Measurements from ENCODE around the gene ME3.
A peak's percentile ranks its signal among the peaks of the same experiment; 100 is the strongest.
"Not testable (repeated sequence)": the region's sequence is repeated elsewhere in the genome, so short reads cannot be mapped to it uniquely, and the experiment has no call there.

ME3 gene

DNA sequence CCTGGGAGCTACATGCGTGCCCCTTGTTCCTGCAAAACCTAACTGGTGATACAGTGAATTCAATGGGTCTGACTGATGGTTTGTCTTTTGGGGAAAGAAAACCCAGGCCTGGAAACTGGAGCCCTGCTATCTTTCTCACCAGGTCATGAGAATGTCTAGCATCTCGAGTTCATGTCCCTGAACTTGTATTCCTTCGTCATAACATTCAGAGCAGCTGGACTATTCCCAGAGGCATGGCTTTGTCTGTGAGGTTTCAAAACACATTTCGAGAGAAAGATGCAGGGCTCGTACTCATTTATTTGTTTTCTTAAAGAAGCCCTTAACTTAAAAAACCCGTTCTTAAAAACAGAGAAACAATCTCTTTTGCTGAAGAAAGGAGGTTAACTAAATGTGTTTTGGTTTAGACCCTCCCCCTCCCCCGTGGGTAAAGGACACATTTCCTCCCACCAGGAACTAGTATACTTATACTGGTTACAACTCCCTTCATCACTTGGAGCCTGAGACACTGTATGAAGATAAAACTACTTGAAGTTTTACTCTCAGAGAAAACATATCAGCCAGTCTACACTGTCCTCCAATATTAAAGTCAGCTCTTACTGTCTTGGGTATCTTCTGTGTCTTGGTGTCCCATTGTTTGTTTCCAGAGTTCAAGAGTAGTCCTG, 43.2 kb downstream of the ME3 start:
- in situ Hi-C loops (cut with MboI; ENCODE audit: low pct_unique_long_range_greater_than_20kb, low sequenced_read_pairs) = no loop called here
- DNase-seq = no peak

DNA sequence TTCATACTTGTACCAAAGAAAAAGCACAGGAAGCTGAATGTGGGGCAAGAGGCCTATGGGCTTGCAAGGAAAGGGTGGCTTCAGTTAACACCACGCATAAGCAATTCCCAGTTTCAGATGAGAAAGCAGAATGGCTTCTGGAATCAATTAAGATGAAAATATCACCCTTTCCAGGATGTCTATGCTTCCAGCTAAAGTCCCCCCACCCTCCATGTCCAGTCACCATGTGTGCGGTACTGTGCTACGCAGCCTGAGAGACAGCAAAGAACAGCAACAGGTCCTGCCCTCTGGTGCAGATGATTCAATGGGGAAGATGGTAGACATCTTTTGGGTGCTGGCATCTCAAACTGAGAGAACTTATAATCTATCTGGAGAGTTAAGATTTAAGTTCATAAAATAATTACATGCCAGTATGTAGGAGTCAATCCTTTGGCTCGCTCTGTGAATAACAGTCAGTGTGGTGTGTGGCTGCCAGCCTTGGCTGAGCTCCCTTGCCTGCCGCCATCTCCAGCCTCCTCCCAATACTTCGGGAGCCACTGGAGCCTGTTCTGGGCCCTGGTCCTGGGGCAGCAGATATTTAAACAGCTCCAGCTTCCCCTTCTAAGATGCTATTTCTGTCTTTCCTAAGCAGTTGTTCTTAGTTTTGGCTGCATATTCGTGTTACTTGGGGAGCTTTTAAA, 44.5 kb downstream of the ME3 start:
- no peak for DNase-seq
- in situ Hi-C loops (cut with MboI; ENCODE audit: low pct_unique_long_range_greater_than_20kb, low sequenced_read_pairs) = no loop called here

DNA sequence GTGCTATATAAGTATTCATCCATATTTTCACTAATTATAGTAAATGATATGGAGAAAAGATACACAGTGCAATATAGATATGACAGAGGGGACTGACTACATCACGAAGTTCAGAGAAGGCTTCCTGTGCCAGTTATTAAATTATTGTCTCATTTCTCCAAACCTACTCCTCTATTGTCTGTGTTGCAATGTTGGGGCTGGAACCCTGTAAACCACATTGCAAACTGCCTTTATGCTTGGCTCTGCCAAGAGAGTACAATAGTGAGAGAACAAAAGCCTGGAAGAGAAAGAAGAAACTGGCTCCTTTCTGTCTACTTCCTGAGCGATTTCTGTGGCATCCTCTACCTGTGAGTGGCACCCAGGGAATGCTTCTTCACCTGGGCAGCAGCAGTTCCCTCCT, 46.4 kb downstream of the ME3 start:
- in situ Hi-C loops (cut with MboI; ENCODE audit: low pct_unique_long_range_greater_than_20kb, low sequenced_read_pairs) = no loop called here
- no peak for DNase-seq

DNA sequence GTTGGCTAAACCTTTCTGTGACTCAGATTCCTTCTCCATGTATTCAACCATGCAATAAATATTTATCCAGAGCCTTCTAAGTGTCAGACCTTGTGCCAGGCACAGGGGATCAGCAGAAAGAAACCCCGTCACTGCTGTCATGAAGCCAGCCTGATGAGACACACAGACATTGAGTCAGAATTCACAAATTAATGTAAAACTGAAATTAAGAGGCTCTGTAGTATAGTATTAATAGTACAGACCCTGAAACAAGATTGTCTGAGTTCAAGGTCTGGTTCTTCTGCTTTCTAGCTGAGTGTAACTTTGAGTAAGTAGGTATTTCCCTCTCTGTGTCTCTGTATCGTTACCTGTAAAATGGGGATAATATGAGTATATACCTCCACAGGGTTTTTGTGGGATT, 46.9 kb downstream of the ME3 start:
- in situ Hi-C loops (cut with MboI; ENCODE audit: low pct_unique_long_range_greater_than_20kb, low sequenced_read_pairs) = no loop called here
- DNase-seq = no peak

DNA sequence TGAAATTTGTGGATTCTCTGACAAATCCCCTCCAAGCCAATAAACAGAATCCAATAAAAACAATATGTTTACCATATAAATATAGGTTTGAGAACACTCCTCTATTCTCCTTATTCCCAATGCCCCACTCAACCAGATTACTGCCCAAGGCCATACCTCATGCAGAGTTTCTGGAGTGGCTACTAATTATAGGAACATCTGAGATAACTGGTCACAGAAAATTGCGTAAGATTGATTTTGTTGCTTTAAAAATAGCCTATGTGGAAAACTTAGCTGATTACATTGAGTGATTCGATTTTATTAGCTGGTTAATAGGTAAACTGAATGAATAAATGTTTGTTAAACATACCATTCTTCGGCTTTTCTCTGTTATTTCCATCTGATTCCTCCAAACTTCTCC, 48.0 kb downstream of the ME3 start:
- in situ Hi-C loops (cut with MboI; ENCODE audit: low pct_unique_long_range_greater_than_20kb, low sequenced_read_pairs) = no loop called here
- DNase-seq = no peak

DNA sequence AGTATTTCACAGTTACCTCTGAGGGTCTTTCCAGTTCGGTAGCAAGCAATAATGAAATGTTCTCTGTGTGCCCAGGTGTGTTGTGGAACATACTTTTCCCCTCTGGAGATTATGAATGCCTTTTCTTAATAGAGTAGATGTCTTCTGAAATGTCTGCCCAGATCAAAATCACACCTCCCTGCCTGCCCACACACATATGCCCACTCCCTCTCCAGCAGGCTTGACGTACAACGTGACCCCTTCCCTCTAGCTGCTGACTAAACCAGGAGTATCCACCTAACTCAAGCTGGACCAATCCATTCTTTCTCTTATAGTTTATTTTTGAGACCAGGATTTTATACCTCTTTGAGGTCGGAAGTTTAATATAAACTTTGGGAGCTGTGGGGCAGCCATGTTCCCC, 48.7 kb downstream of the ME3 start:
- in situ Hi-C loops (cut with MboI; ENCODE audit: low pct_unique_long_range_greater_than_20kb, low sequenced_read_pairs) = no loop called here

DNA sequence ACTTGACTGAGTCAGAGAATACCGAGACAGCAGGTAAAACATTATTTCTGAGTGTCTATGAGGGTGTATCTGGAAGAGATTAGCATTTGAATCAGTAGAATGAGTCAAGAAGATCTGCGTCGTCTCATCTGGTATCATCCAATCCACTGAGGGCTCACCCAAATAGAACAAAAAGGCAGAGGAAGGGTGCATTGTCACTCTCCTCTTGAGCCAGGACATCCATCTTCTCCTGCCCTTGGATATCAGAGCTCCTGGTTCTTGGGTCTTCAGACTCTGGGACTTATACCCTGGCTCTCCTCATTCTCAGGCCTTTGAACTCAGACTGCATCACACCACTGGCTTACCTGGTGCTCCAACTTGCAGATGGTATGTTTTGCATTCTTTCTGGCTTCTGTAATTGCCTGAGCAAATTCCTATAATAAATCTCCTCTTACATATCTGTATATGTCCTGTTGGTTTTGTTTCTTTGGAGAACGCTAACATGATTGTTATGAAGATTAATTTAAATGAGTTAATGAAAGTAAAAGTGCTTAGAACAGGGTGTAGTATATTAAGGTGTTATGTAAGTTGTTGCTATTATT, 49.3 kb downstream of the ME3 start:
- DNase-seq = no peak
- in situ Hi-C loops (cut with MboI; ENCODE audit: low pct_unique_long_range_greater_than_20kb, low sequenced_read_pairs) = no loop called here

More for the DNA sequence above, 48.7 kb downstream of the ME3 start:
- DNase-seq = no peak

DNA sequence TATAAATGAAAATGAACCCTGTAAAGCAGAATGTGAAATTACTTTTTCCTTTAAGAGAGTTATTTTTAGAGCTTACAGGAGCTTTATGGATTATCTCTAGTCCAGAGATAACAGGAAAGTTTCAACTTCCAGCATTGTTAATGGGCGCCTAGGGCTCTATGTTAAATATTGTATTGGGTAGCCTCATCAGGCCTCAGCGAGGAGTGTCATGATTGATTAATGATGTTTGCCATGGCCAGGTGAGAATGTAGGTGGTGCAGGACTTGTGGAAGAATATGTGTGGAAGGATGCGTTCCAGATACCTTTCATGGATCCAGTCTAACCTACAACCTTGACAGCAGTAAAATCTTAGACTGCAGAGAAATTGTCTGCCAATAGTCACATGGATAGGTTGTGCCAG, 50.6 kb downstream of the ME3 start:
- DNase-seq = no peak
- in situ Hi-C loops (cut with MboI; ENCODE audit: low pct_unique_long_range_greater_than_20kb, low sequenced_read_pairs) = no loop called here

DNA sequence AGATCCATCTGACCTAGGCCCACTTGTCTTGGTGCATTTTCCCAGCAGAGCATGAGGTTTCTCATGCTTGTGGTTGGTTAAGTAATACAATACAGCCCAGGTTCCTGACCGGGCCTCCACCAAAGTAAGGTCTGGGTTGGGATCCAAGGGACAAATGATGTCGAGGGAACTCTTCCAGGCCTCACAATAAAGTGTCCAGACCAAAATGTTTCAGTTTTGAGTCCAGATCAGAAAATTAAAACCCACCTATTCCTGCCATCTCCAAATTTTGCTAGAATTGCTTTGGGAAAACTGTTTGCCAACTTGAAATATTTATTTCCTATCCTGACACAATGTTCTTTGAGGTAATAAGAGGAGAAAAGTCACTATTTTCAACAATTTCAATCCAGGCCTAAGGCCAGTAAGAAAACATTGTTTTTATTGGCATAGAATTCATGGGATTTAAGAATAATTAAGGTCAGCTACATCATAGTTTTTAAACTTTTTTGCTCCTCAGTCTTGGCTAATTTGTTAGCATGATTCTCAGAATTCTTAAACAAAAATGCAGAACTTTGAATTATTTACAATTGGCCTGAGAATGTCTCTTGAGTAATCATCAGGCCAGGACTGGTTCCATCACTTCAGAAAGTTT, 51.4 kb downstream of the ME3 start:
- DNase-seq = no peak

DNA sequence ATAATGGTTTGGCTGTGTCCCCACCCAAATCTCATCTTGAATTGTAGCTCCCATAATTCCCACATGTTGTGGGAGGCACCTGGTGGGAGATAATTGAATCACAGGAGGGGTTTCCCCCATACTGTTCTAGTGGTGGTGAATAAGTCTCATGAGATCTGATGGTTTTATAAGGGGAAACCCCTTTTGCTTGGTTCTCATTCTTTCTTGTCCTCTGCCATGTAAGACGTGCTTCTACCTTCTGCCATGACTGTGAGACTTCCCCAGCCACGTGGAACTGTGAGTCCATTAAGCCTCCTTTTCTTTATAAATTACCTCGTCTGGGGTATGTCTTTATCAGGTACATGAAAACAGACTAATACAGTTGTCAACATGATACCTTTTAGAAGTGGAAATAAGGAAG, 53.0 kb downstream of the ME3 start:
- DNase-seq; in situ Hi-C loops (cut with MboI; ENCODE audit: low pct_unique_long_range_greater_than_20kb, low sequenced_read_pairs): not testable (repeated sequence)

More for the DNA sequence above, 51.4 kb downstream of the ME3 start:
- in situ Hi-C loops (cut with MboI; ENCODE audit: low pct_unique_long_range_greater_than_20kb, low sequenced_read_pairs) = no loop called here

DNA sequence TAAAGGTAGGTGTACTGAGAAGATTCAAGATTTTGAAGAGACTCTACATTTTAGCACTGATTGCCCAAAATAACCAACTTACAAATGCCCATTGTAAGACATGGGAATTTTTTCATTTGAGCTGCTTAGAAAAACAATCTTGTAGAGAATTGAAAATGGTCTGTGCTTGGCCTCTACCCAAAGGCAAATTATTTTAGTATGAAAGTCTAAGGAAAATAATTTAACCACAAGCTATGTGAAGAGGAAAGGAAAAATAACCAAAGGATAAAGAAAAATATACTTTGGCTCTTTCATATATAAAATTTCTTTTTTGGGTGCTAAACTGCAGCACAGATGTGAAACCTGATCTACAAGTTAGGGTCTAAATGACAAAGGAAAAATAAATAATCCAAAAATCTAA, 54.9 kb downstream of the ME3 start:
- no peak for DNase-seq
- in situ Hi-C loops (cut with MboI; ENCODE audit: low pct_unique_long_range_greater_than_20kb, low sequenced_read_pairs) = no loop called here

DNA sequence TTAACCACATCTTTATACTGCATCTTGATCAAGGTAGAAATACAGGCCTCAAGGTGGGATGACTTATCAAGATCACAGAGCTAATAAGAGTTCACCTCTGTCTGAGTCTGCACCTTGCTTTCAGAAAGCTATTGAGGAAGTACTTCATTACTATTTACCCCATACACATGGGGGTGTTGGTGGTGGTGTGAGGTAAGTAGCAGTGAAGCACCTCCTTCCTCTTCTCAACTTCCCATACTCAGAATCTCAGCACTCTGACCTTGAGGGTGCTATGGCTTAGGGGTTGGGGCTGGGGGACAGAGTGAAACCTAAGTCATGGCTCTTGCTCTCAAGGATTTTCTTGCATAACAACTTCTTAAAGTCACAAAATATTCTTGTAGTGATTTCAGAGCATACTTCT, 56.9 kb downstream of the ME3 start:
- in situ Hi-C loops (cut with MboI; ENCODE audit: low pct_unique_long_range_greater_than_20kb, low sequenced_read_pairs) = no loop called here
- no peak for DNase-seq

DNA sequence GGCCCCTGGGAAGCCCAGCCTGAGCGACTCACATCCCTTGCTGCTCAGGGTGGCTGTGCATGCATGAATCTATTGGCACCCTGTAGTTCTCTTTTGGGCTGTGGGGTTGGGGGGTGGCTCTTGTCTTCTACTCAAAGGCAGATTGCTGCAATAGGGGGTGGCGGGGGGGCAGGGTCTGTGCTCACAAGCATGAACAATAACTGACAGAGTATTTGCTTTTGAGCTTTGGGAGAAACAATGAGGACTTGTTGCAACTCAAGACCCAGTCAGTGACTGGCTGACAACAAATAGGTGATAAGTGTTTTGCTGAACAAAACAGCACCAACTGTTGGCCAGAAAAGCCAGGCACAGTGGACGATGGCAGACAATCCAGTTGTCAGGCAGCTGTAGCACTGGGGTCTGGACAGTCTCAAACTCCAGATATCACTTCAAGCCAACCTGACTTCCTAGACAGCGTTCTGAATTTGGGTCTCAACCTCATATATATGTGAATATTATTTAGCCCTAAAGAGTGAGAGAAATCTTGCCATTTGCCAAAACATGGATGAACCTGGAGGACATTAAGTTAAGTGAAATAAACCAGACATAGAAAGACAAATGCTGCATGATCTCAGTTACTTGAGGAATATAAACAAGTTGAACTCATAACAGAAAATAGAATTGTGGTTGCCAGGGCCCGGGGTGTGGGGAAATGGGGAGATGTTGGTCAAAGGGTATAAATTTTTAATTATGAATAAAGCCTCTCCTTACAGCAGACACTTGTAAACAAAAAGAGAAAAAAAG, 61.7 kb downstream of the ME3 start:
- in situ Hi-C loops (cut with MboI; ENCODE audit: low pct_unique_long_range_greater_than_20kb, low sequenced_read_pairs) = no loop called here
- no peak for DNase-seq

DNA sequence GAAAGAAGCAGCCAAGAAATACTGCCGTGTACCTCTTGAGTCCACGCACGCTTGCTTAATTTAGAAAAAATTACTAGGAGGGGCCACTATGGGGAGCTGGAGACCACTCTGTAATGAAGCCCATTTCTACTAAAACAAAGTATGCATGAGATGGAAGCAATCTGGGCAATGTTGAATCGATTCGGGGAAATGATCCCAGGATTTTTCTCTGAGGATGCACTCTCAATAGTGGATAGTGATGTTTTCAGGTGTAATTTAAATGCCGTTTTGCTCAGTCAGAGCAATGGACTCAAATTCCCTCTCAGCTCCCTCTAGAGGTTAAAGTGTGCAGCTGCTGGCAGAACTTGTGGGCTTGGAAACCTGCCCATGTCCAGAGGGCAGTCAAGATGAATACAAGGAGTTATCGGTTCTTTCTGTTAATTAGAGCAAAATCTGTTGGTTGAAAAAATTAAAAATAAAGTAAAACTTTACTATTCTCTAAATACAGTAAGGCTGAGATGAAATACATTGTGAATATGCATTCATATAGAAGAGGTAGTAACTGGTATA, 64.1 kb downstream of the ME3 start:
- in situ Hi-C loops (cut with MboI; ENCODE audit: low pct_unique_long_range_greater_than_20kb, low sequenced_read_pairs) = no loop called here
- DNase-seq = peak; percentile 73

DNA sequence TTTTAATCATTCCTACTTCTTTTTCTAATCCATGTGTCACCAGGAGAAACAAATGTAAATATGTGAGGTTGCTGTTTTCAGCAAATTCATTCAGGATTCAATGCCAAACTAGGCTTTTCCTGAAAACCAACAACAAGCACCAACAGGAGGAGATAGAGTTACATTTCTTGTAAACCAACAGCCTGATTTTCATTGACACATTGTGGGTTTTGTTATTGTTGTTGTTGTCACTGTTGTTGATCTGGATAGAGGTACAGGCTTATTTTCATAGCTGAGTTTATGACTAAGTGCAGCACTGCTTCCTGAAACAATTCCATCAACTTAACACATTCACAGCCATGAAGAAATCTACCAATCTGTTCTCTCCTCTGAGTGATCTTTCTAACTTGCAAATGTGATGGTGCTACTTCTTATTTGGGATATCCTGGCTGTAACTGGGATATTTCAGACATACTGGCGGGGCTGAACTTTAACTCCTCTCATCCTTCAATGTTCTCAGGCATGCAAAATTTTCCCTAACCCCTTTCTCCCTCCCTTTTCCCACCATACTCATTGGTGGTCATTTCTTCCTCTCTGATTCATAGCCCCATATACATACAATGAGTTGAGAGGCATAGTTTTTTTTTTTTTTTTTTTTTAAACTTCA, 65.5 kb downstream of the ME3 start:
- in situ Hi-C loops (cut with MboI; ENCODE audit: low pct_unique_long_range_greater_than_20kb, low sequenced_read_pairs) = no loop called here
- no peak for DNase-seq

DNA sequence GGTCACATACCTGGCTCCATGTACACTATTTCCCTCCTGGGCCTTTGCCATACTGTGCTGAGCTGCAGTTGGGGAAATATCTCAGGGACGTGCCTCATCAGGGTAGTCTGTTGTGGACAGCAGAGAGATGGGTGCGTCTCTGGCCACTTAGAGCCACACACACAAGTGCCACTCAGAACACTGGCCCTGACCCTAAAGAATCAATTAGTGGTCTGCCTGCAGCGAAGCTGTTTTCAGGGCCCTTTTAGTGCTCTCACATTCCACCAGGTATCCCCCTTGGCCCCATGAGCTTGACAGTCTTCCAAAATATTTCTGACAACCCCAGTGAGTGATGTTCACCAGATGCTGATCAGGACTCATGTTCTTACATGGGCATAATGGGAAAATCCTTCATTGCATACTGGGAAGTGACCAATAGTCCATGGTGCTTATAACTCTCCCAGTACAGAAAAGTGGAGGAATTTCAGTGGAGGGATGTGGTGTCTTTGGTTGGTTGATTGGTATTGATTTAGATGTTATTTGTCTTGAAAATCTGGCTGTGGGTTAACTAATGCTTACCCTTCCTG, 66.1 kb downstream of the ME3 start:
- no peak for DNase-seq
- in situ Hi-C loops (cut with MboI; ENCODE audit: low pct_unique_long_range_greater_than_20kb, low sequenced_read_pairs) = no loop called here

DNA sequence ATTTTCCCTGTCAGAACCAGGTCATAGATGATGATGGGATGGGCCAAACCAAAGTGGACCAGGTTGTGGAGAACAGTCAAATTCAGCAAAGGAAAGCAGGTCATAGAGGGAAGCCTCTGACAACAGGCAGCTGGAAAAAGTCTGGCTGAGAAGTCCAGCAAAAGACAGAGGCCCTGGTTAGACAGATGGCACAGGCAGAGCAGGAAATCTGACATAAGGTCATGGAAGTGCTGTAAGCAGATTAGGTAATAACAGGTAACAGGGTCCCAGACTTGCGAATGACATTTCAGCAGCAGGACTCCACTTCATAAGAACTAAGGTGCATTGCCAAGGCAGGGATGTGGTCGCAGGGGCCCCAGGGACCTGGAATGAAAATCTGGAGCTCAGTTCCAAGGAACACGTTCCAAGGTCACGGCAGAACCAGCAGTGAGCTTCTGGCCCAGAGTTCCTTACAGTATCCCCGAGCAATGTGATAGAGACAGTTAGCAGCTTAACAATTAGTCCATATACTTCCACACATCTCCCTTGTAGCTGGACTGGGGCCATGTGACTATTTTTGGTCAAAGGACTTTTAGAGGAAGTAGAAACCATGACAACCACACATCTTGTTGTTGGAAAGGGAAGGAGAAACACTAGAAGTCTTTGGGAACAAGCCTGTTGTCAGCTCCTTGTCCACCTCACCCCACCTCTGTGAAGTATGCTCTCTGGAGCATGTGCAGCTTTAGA, 75.4 kb downstream of the ME3 start:
- in situ Hi-C loops (cut with MboI; ENCODE audit: low pct_unique_long_range_greater_than_20kb, low sequenced_read_pairs) = no loop called here
- DNase-seq = peak; percentile 21

DNA sequence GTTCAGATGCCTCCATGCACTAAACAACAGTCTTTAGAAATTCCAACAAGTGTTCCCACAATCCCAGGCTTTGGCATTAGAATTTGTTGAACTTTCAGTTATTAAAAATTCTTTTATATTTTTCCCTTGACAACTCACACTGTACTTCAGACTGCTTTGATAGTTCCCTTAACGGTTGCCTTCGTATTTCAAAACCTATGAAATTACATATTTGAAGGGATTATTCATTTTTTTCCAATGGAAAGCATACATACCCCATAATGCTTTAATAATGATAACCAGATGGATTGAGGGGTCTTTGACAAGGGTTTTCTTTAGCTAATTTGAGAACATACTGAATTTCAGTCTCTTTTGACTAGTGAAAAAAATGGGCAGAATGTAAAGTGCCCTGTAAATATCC, 76.5 kb downstream of the ME3 start:
- in situ Hi-C loops (cut with MboI; ENCODE audit: low pct_unique_long_range_greater_than_20kb, low sequenced_read_pairs) = no loop called here
- no peak for DNase-seq

Data from KBM-7 (cell line).